Stimulated activated naive B cell treated with anti-CD40 and anti-IgM and Interleukin-4, amounts not matched to agents 10 μg/mL and 1 μg/mL and 100 μg/mL, for 72 hours (primary cell): ENCODE data around the gene STX1A.
"Not testable (repeated sequence)": the region's sequence is repeated elsewhere in the genome, so short reads cannot be mapped to it uniquely, and the experiment has no call there.

ENCODE experiments used
- ATAC-seq, 2 donors: fragments of 150-1000 bp; cut with Tn5 transposase; replicated peaks; 2 replicates each; pipeline ENCODE4 v1.10.0; 2021; ENCODE audit warnings: moderate library complexity in 1 of 2
- DNase-seq: peaks from one replicate; pipeline ENCODE4 v3.0.0; 2021
- H3K27ac Mint-ChIP-seq: one replicate; pipeline ENCODE4 v1.8.0; 2022; ENCODE audit warnings: mild to moderate bottlenecking, mixed read lengths
- H3K27me3 Mint-ChIP-seq, 2 donors: one replicate each; pipeline ENCODE4 v1.8.0; 2022; ENCODE audit warnings: mixed read lengths in 2 of 2
- H3K36me3 Mint-ChIP-seq, 2 donors: one replicate each; pipeline ENCODE4 v1.8.0; 2022; ENCODE audit warnings: mixed read lengths in 2 of 2, mild to moderate bottlenecking in 1 of 2
- H3K4me1 Mint-ChIP-seq, 2 donors: one replicate each; pipeline ENCODE4 v1.8.0; 2022; ENCODE audit warnings: mixed read lengths in 2 of 2, mild to moderate bottlenecking in 1 of 2
- H3K4me3 Mint-ChIP-seq, 2 donors: one replicate each; pipeline ENCODE4 v1.8.0; 2022; ENCODE audit warnings: mild to moderate bottlenecking in 2 of 2, mixed read lengths in 2 of 2, moderate library complexity in 1 of 2
- H3K9me3 Mint-ChIP-seq, 2 donors: one replicate each; pipeline ENCODE4 v1.8.0; 2022; ENCODE audit warnings: mixed read lengths in 2 of 2, mild to moderate bottlenecking in 1 of 2

Gene STX1A

DNA sequence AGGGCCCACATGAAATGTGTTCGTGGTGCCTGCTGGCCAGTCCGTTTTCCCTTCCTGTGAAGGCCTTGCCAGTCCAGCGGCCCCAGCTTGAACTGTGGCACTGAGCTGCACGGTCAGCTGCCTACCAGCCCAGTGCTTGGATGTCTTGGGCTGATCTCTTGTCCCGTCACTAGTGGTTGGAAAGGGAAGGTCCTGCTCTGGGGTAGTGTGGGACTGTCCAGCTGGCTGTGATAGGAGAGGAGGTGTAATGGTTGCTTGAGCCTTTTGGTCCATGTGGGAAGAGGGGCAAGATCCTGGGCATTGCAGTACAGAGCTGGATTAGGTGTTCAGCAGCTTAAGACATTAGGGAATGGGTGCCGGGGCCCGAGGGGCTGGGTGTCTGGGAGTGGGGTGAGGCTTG lies 21.1 kb downstream of the STX1A start:
- H3K27me3 Mint-ChIP-seq = peaks cover 12 to 19% of the 10 kb centered on the region in 2 donors
- H3K27ac Mint-ChIP-seq = peak overlapping the region; percentile 56
- no peak for DNase-seq
- H3K4me1 Mint-ChIP-seq = peaks cover 5 to 6% of the 10 kb centered on the region in 2 donors
- H3K36me3 Mint-ChIP-seq = peaks cover 58 to 82% of the 10 kb centered on the region in 2 donors
- H3K4me3 Mint-ChIP-seq = no peak overlapping the region
- ATAC-seq = no peak
- no peaks in the 10 kb centered on the region for H3K9me3 Mint-ChIP-seq

DNA sequence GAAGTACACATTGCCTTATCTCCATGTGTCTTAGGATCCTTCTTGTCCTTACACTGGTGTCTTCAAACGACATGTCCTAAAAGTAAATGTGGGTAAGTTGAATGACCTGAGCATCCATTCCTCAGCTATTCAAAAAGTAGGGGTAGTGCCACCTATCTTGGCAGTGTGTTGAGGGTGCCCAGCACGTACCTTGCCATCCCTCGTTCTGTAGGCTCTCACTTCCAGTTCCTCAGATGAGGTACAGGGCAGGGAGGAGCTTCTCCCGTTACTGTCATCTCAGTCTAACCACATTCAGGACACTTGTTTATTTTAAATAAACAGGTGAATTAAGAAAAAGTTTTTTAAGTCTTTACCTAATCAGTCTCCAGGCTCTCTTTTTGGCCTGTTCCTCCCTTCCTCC lies 23.1 kb downstream of the STX1A start:
- H3K4me1 Mint-ChIP-seq = no peaks in the 10 kb centered on the region
- H3K4me3 Mint-ChIP-seq = no peak overlapping the region
- H3K27ac Mint-ChIP-seq = no peak overlapping the region
- H3K27me3 Mint-ChIP-seq = peaks cover under 1 to 1% of the 10 kb centered on the region in 2 donors
- no peak for ATAC-seq
- H3K9me3 Mint-ChIP-seq = no peaks in the 10 kb centered on the region
- H3K36me3 Mint-ChIP-seq = peaks cover 58 to 80% of the 10 kb centered on the region in 2 donors
- no peak for DNase-seq

DNA sequence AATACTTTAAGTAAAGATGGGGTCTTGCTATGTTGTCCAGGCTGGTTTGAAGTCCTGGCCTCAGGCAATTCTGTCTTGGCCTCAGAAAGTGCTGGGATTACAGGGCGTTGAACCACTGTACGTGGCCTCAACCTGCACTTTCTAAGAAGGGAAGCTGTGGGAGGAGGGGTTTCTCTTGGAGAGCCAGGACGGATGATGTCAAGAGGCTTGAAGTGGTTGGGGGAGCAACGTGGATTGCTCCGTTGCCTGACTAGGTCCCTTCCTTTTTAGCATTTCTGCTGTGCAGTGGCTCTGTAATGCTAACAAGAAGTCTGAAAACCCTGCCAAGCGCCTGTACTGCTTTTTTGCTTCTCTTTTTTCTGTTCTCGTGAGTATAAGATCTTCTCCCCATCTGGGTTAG lies 28.8 kb downstream of the STX1A start:
- ATAC-seq (no peak), DNase-seq (no peak)
- no peaks in the 10 kb centered on the region for H3K27me3 Mint-ChIP-seq
- no peak overlapping the region for H3K4me3 Mint-ChIP-seq
- H3K4me1 Mint-ChIP-seq = peaks cover 10 to 30% of the 10 kb centered on the region in 2 donors
- H3K36me3 Mint-ChIP-seq = peaks cover 50 to 64% of the 10 kb centered on the region in 2 donors
- no peak overlapping the region for H3K27ac Mint-ChIP-seq
- H3K9me3 Mint-ChIP-seq = no peaks in the 10 kb centered on the region

DNA sequence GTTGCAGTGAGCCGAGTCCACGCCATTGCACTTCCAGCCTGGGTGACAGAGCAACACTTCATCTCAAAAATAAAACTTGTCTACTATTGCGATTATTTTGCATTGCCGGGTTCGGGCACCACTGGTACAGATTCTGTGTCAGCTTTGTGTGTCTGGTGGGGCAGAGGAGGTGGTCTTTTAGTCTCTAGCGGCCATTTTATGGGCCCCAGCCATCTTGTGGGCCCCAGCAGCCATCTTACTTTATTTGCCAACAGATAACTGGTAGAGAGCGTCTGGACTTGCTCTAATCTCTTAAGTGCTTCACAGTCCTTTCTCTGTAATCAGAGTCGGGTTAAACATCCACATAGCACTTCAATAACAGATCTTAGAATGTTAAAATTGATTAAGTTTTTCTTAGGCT lies 31.2 kb downstream of the STX1A start:
- Mint-ChIP-seq H3K27ac (no peak overlapping the region), H3K4me1 (peaks cover 16 to 38% of the 10 kb centered on the region in 2 donors), H3K36me3 (peaks cover 38 to 57% of the 10 kb centered on the region in 2 donors), H3K9me3 (no peaks in the 10 kb centered on the region), H3K27me3 (no peaks in the 10 kb centered on the region), H3K4me3 (no peak overlapping the region)
- no peak for ATAC-seq
- no peak for DNase-seq

DNA sequence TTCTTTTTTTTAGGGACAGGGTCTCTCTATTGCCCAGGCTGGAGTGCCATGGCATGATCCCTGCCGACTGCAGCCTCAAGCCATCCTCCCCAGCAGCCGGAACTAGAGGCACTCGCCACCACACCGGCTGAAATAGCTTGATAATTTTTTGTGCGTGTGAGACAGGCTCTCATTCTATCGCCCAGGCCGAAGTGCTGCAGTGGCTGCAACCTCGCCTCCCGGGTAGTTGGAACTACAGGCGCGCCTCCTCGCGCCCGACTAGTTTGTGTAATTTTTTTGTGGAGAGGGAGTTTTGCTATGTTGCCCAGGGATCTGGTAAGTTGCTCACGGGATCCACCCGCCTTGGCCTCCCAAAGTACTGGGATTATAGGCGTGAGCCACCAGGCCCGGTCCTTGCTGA lies 34.2 kb downstream of the STX1A start:
- DNase-seq (no peak), ATAC-seq (no peak)
- H3K27ac Mint-ChIP-seq = peak overlapping the region; percentile 65
- H3K9me3 Mint-ChIP-seq = no peaks in the 10 kb centered on the region
- no peaks in the 10 kb centered on the region for H3K27me3 Mint-ChIP-seq
- H3K4me3 Mint-ChIP-seq = peak overlapping the region; percentile 32 to 52
- peaks cover 26 to 58% of the 10 kb centered on the region in 2 donors for H3K4me1 Mint-ChIP-seq
- peaks cover 32 to 46% of the 10 kb centered on the region in 2 donors for H3K36me3 Mint-ChIP-seq

DNA sequence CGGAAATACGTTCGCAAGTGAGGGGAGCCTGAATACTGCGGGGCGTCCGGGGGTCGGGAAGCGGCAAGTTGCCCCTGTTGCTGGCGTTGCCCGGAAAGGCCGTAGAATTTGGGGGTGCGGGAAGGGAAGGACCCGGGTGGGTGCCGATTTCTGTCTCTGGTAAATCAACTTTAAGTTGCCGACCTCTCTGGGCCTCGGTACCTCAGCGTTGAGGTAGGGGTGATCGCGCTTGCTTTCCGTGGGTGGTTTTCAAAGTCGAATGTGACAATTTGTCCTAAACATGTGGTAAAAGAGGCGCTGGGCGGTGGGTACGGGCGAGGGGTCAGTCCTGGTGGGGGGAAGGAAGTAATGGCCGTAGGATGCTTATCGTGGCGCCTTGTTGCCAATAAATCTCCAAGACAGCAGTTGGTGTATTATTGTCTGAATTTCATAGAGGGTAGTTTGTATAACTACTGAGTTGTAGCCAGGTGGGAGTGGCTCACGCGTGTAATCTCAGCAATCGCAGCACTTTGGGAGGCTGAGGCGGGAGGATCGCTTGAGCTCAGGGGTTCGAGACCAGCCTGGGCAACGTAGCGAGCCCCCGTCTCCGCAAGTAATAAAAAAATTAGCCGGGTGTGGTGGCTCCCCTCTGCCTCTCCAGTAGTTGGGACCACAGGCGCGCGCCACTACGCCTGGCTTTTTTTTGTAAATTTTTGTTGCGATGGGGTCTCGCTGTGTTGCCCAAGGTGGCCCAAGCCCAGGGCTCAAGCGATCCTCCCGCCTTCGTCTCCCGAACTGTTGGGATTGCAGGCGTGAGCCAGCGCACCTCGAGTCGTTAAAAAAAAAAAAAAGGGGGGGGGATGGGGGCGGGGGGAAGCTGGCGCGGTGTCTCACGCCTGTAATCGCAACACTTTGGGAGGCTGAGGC lies 35.4 kb downstream of the STX1A start:
- ATAC-seq (peak; percentile 6 to 12), DNase-seq (no peak)
- H3K27ac Mint-ChIP-seq = peak overlapping the region; percentile 99
- H3K9me3 Mint-ChIP-seq = no peaks in the 10 kb centered on the region
- H3K36me3 Mint-ChIP-seq = peaks cover 24 to 35% of the 10 kb centered on the region in 2 donors
- peaks cover 24 to 53% of the 10 kb centered on the region in 2 donors for H3K4me1 Mint-ChIP-seq
- peak overlapping the region; percentile 96 to 98 for H3K4me3 Mint-ChIP-seq
- no peaks in the 10 kb centered on the region for H3K27me3 Mint-ChIP-seq

DNA sequence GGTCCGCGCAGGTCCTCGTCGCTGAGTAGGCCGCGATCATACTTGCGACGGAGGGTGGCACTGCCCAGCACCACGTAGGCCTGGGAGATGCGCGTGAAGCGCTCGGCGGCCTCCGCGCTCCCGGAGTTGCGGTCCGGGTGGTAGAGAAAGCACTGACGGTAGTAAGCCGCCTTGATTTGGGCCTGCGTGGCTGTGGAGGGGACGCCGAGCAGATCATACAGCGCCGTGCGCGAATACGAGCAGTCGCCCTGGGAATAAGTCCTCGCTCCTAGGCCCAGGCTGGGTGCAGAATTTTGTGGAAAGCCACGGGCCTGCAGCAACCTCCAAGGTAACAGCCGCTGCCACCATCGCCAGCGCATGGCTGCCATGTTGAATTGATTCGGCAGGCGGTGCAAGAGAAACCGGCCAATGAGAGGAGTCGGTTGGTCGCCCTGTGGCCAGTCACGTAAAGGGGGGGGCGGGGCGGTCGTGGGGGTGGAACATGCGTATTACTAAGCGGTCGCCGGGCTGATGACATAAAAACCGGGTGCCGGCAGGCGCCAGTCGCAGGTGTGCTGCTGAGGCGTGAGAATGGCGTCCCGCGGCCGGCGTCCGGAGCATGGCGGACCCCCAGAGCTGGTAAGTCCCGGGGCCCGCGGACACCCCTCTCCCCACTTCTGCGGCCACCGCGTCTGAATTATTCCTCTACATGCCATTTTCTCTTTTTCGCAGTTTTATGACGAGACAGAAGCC lies 36.2 kb downstream of the STX1A start, which contains the start of the genes BUD23 and DNAJC30:
TSS of gene BUD23 (plus strand) at position 542 of the 732 bp plus-strand sequence. CDS start at position 571, 29 bp downstream.
TSS of gene DNAJC30 (minus strand) at position 398 of the 732 bp plus-strand sequence. CDS start at position 368, 30 bp downstream.
- ATAC-seq = peak; percentile 95 to 96
- Mint-ChIP-seq H3K9me3 (no peaks in the 10 kb centered on the region), H3K4me3 (peak within 1 kb of the TSS; percentile 96 to 98), H3K27me3 (no peaks in the 10 kb centered on the region), H3K27ac (peak within 1 kb of the TSS; percentile 99), H3K36me3 (peaks cover 19 to 33% of the 10 kb centered on the region in 2 donors), H3K4me1 (peaks cover 22 to 46% of the 10 kb centered on the region in 2 donors)
- DNase-seq = peak; percentile 86

DNA sequence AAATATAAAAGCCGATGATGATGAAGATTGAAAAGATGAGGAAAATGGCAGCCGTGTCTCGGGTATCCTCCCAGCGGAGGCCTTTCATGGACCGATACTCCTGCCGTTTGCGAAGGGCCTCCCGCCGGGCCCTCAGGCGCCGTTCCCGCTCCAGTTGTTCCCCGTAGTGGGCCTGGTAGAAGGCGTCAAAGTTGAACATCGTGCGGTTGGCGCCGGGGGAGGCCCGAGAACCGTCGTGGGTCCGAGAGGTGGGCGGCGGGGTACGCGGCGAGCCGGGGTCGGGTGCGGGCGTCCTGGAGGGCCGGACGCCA lies 36.8 kb downstream of the STX1A start:
- Mint-ChIP-seq H3K27ac (peak overlapping the region; percentile 99), H3K9me3 (no peaks in the 10 kb centered on the region), H3K36me3 (peaks cover 22 to 37% of the 10 kb centered on the region in 2 donors), H3K27me3 (no peaks in the 10 kb centered on the region), H3K4me1 (peaks cover 22 to 46% of the 10 kb centered on the region in 2 donors), H3K4me3 (peak overlapping the region; percentile 96 to 98)
- ATAC-seq (no peak), DNase-seq (no peak)

DNA sequence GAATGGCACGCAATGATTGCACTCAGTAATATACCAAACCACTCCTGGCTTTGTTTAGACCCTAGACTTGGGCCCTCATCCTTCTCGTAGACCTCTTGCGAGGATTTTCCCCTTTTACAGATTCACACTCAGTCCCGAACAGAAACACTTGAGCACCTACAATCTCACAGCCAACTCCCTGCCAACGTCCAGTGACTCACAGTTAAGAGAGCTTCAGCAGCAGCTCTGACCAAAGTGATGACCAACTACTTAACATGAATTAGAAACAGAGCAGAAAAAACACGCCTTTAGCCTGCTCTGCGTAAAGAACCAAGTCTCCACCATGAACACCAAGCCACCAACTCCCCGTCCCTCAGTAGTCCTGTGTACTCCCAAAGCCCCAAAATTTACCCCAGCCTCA lies 38.4 kb downstream of the STX1A start:
- peaks cover 22 to 39% of the 10 kb centered on the region in 2 donors for H3K4me1 Mint-ChIP-seq
- peaks cover 16 to 34% of the 10 kb centered on the region in 2 donors for H3K36me3 Mint-ChIP-seq
- DNase-seq = no peak
- no peak for ATAC-seq
- no peaks in the 10 kb centered on the region for H3K27me3 Mint-ChIP-seq
- H3K9me3 Mint-ChIP-seq = no peaks in the 10 kb centered on the region
- peak overlapping the region; percentile 53 to 98 for H3K4me3 Mint-ChIP-seq
- H3K27ac Mint-ChIP-seq = peak overlapping the region; percentile 42

DNA sequence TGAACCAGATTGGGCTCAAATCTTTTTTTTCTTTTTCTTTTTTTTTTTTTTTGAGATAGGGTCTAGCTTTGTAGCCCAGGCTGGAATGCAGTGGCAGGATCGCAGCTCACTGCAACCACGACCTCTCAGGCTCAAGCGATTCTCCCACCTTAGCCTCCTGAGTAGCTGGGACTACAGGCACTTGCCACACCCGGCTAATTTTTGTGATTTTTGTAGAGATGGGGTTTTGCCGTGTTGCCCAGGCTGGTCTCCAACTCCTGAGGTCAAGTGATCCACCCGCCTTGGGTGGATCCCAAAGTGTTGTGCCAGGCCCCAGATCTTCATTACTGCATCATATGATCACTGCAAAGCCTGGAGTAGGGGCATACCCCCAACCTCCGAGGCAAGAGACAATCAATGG lies 39.0 kb downstream of the STX1A start:
- H3K27me3 Mint-ChIP-seq = no peaks in the 10 kb centered on the region
- no peak overlapping the region for H3K4me3 Mint-ChIP-seq
- ATAC-seq = no peak
- H3K4me1 Mint-ChIP-seq = peaks cover 22 to 38% of the 10 kb centered on the region in 2 donors
- no peak for DNase-seq
- H3K36me3 Mint-ChIP-seq = peaks cover 16 to 33% of the 10 kb centered on the region in 2 donors
- peak overlapping the region; percentile 37 for H3K27ac Mint-ChIP-seq
- no peaks in the 10 kb centered on the region for H3K9me3 Mint-ChIP-seq

DNA sequence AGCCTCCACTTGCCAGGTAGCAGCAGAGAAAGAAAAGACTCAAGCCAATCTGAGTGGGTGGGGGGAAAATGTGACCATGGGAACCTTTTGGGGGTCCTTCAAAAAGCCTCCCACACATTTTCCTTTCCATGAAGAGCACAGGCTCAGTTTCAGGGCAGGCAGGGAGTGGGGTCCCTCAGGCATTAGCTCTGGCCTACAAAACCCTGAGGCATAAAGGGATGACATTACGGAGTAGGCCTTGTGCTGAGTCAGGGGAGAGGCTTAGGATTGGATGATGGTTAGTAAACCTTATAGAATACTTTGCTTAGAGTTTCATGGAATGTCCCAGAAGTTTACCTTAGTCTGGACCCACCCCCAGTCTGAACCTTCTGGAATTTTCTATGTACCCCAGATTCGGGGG lies 39.8 kb downstream of the STX1A start:
- H3K4me3 Mint-ChIP-seq = no peak overlapping the region
- no peaks in the 10 kb centered on the region for H3K9me3 Mint-ChIP-seq
- peaks cover 16 to 33% of the 10 kb centered on the region in 2 donors for H3K36me3 Mint-ChIP-seq
- H3K4me1 Mint-ChIP-seq = peaks cover 21 to 38% of the 10 kb centered on the region in 2 donors
- no peaks in the 10 kb centered on the region for H3K27me3 Mint-ChIP-seq
- H3K27ac Mint-ChIP-seq = no peak overlapping the region
- ATAC-seq (no peak), DNase-seq (no peak)

DNA sequence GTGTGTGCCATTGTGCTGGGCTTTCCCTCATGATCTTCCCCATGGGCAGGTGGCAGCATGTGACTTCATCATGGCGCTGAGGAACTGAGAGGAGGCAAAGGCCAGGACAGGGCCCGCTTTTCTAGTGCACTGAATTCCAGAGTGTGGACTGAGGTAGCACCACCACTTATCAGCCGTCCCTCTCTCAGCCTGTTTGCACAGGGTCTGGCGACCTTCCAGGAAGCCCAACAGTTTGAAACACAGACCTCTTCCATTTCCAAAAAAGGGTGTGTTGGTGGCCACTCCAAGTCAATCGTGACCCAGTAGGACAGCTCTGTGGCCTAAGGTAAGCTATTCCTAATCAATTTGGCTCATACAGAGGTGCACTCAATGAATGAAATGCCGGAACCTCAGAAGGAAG lies 40.6 kb downstream of the STX1A start:
- H3K9me3 Mint-ChIP-seq = no peaks in the 10 kb centered on the region
- ATAC-seq (no peak), DNase-seq (no peak)
- no peak overlapping the region for H3K4me3 Mint-ChIP-seq
- peaks cover 19 to 35% of the 10 kb centered on the region in 2 donors for H3K4me1 Mint-ChIP-seq
- no peak overlapping the region for H3K27ac Mint-ChIP-seq
- no peaks in the 10 kb centered on the region for H3K27me3 Mint-ChIP-seq
- H3K36me3 Mint-ChIP-seq = peaks cover 16 to 31% of the 10 kb centered on the region in 2 donors

DNA sequence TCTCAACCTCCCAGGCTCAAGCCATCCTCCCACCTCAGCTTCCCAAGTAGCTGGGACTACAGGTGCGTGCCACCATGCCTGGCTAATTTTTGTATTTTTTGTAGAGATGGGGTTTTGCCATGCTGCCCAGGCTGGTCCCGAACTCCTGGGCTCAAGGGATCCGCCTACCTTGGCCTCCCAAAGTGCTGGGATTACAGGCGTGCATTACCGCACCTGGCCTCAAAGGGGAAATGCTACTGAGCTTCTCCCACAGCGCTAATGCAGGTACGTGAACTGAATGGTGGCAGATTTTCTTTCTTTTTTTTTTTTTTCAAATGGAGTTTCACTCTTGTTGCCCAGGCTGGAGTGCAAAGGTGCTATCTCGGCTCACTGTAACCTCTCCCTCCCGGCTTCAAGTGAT lies 43.4 kb downstream of the STX1A start:
- not testable (repeated sequence) for H3K9me3 Mint-ChIP-seq, H3K4me3 Mint-ChIP-seq, ATAC-seq, DNase-seq, H3K27ac Mint-ChIP-seq, H3K27me3 Mint-ChIP-seq
- Mint-ChIP-seq H3K36me3 (peaks cover 12 to 23% of the 10 kb centered on the region in 2 donors), H3K4me1 (peaks cover 8 to 15% of the 10 kb centered on the region in 2 donors)

DNA sequence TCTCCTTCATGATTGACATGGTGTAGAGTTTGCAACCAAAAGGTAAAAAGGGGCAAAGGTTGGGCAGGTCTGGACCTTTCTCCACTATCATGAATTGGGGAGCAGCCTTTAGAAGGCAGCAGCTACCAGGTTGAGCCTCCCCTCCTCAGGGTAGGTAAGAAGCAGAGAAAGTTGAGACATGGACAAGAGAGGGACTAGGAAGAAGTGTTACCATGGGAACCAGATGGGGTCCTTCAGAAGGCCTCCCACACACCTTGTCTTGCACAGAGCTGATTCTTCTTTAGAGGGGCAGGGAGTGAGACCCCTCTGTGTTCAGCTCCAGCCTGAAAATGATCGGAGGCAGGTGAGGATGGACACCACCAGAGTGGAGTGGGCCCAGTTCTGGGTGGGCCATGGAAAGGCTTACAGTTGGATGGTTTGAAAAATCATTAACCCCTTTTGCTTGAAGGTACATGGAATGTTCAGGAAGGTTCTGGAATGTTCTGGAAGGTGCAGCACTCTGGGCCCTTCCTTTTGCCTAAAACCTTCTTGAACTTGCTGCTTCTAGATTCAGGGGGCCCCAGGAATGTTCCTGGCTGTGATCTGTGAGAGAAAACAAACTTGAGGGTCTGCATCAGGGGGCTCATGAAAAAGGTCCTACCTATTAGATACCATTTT lies 44.9 kb downstream of the STX1A start:
- ATAC-seq (no peak), DNase-seq (no peak)
- no peak overlapping the region for H3K27ac Mint-ChIP-seq

More for the DNA sequence above, 44.9 kb downstream of the STX1A start:
- Mint-ChIP-seq H3K36me3 (peaks cover 7 to 17% of the 10 kb centered on the region in 2 donors), H3K4me3 (no peak overlapping the region), H3K4me1 (peaks cover 4 to 5% of the 10 kb centered on the region in 2 donors), H3K9me3 (no peaks in the 10 kb centered on the region), H3K27me3 (peaks cover 7 to 17% of the 10 kb centered on the region in 2 donors)
